Gastroesophageal sphincter (tissue), 4 donors: ENCODE measurements around the gene ALB. TPM values are rescaled to one million over a fixed set of nuclear protein-coding genes. Genes with fewer than 3 reads are reported as not detected.

Experiments
- ATAC-seq: fragments of 150-250 bp; one replicate; pipeline ENCODE4 v1.9.1; 2016; ENCODE audit warnings: mild to moderate bottlenecking, moderate library complexity
- H3K27ac ChIP-seq, 4 donors: fragments of 200-600 bp; sonication (generic) in 3 of 4; 1 replicate in 3 of 4; 2 replicates in 1 of 4; pipeline ENCODE4 v1.5.1; 2016 to 2019
- H3K27me3 ChIP-seq: fragments of 200-600 bp; sonication (generic); one replicate; pipeline ENCODE4 v1.5.1; 2019
- H3K36me3 ChIP-seq, 2 donors: fragments of 200-600 bp; sonication (generic); one replicate each; pipeline ENCODE4 v1.5.1; 2019; ENCODE audit warnings: control low read depth in 1 of 2
- H3K4me1 ChIP-seq, 3 donors: fragments of 200-600 bp; sonication (generic); 1 replicate in 2 of 3; 2 replicates in 1 of 3; pipeline ENCODE4 v1.5.1; 2016 to 2019; ENCODE audit warnings: control low read depth in 2 of 3
- H3K4me3 ChIP-seq, 2 donors: fragments of 200-600 bp; sonication (generic); one replicate each; pipeline ENCODE4 v1.5.1; 2019; ENCODE audit warnings: mild to moderate bottlenecking in 1 of 2, moderate library complexity in 1 of 2
- H3K9me3 ChIP-seq, 3 donors: fragments of 200-600 bp; sonication (generic); one replicate each; pipeline ENCODE4 v1.5.1; 2017 to 2019; ENCODE audit warnings: control low read depth in 2 of 3
- CTCF ChIP-seq, 4 experiments: fragments of 200-600 bp in 2 of 4; fragments of 450-650 bp in 2 of 4; sonication (generic) in 1 of 4; IDR thresholded peaks; one replicate each; pipeline ENCODE4 v1.5.1; 2017 to 2019; ENCODE audit warnings: antibody characterized with exemption in 4 of 4, mild to moderate bottlenecking in 2 of 4, moderate library complexity in 2 of 4
- EP300 ChIP-seq: sonication (generic); formaldehyde crosslinking; IDR thresholded peaks from one replicate; pipeline ENCODE4 v1.6.1; 2017; ENCODE audit warnings: antibody characterized with exemption, mild to moderate bottlenecking
- POLR2A ChIP-seq, 2 donors: fragments of 450-650 bp; IDR thresholded peaks; one replicate each; pipeline ENCODE4 v1.6.1; 2017; ENCODE audit warnings: antibody characterized with exemption in 2 of 2, mild to moderate bottlenecking in 2 of 2, moderate library complexity in 1 of 2
- POLR2AphosphoS5 ChIP-seq: sonication (generic); formaldehyde crosslinking; IDR thresholded peaks from one replicate; pipeline ENCODE4 v1.6.1; 2017; ENCODE audit warnings: antibody characterized with exemption
- WGBS, 2 donors: methylation state at CpG; one replicate each; pipeline ENCODE4 v1.1.5; 2018; ENCODE audit warnings: low coverage in 1 of 2; 5-methylcytosine and 5-hydroxymethylcytosine counted together
- total RNA-seq, 4 donors: library from RNA; depleted of rRNA; stranded (reverse); fragments of >200 nt; gene quantifications; one replicate each; pipeline ENCODE4 v1.1.0, GENCODE V29; 2016

The ALB gene
- total RNA-seq, 4 donors from 2014 or later = 0.27 to 0.47 (median 0.40) TPM; not detected in 1

GRCh38 chr4:73443224-73443623 lies 39.1 kb downstream of the ALB start:
- H3K9me3 ChIP-seq = no peaks in the 10 kb centered on the region
- no peaks in the 10 kb centered on the region for H3K4me1 ChIP-seq
- no peak for ATAC-seq
- no peaks in the 10 kb centered on the region for H3K36me3 ChIP-seq
- 42 to 59% methylated on average over 3 of the region's 3 CpGs for WGBS, 2 donors
- no peak overlapping the region for H3K27ac ChIP-seq
- H3K4me3 ChIP-seq = no peak overlapping the region
- H3K27me3 ChIP-seq = no peaks in the 10 kb centered on the region
- TF ChIP-seq POLR2AphosphoS5 (no peak), POLR2A (IDR thresholded peaks at IDR 0.05) (no peak), CTCF (IDR thresholded peaks at IDR 0.05) (no peak), EP300 (no peak)

DNA sequence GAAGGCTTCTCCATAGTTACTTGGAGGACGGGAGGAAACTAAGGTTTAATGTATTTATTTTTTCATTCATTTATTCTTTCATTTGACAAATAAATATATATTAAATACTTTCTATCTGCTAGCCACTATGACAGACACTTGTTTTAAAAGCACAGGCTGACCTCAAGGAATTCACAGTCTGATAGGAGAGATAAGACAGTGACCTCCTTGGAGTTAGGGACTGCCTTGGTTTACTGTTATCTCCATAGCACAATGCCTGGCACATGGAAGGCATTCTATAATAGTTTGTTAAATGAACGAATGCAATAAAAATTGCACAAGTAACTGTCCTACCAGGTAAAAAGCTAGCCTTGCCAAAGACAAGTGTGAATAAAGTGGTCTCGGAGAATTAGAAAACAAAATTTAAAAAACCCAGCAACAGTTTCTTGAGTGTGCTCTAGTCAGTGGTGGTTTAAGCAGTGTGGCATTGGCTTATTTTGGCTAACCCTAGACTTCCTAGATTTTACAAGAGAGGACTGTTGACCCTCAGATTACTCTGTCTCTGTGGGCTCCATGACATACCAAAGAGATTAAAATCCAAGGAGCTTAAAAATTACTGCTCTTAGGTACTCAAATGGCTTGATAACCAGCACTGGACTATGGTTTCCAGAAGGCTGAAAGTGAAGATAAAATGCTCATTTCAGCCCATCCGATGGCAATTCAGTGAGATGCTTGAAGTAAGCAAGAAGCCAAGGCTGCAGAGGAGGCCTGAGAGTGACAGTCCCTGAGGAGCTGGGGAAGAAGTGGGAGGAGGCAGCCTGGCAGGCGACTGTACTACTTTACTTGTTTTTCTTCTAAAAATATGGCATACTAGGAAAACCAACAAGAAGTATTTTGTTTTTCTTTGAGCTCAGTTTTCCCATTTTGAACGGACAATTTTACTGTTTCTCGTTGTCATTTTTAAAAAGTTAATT lies 41.6 kb downstream of the ALB start:
- no peaks in the 10 kb centered on the region for H3K9me3 ChIP-seq
- no peak overlapping the region for H3K4me3 ChIP-seq
- TF ChIP-seq EP300 (no peak), CTCF (IDR thresholded peaks at IDR 0.05) (no peak), POLR2A (IDR thresholded peaks at IDR 0.05) (no peak), POLR2AphosphoS5 (no peak)
- H3K27me3 ChIP-seq = no peaks in the 10 kb centered on the region
- no peak for ATAC-seq
- H3K4me1 ChIP-seq = no peaks in the 10 kb centered on the region
- WGBS, 2 donors = 76 to 84% methylated on average over 6 to 7 of the region's 7 CpGs
- no peaks in the 10 kb centered on the region for H3K36me3 ChIP-seq
- no peak overlapping the region for H3K27ac ChIP-seq

- TF ChIP-seq EP300 (no peak), CTCF (IDR thresholded peaks at IDR 0.05) (peak in 2 of 4 experiments; percentile 12 to 45)
- no peak overlapping the region for H3K4me3 ChIP-seq
- no peak for ATAC-seq
- H3K4me1 ChIP-seq = no peaks in the 10 kb centered on the region
- no peaks in the 10 kb centered on the region for H3K9me3 ChIP-seq
- no peaks in the 10 kb centered on the region for H3K27me3 ChIP-seq
- H3K36me3 ChIP-seq = no peaks in the 10 kb centered on the region
- WGBS, 2 donors = 38% methylated on average over 3 of the region's 4 CpGs; no CpG with 5 or more reads in 1 of the 2 donors
- no peak overlapping the region for H3K27ac ChIP-seq
Measured at GRCh38 chr4:73446336-73446938, 42.4 kb downstream of the ALB start.

- Histone ChIP-seq H3K9me3 (no peaks in the 10 kb centered on the region), H3K4me3 (no peak overlapping the region), H3K27ac (no peak overlapping the region), H3K4me1 (no peaks in the 10 kb centered on the region), H3K36me3 (no peaks in the 10 kb centered on the region), H3K27me3 (no peaks in the 10 kb centered on the region)
- no peak for ATAC-seq
- TF ChIP-seq CTCF (IDR thresholded peaks at IDR 0.05) (no peak), EP300 (no peak), POLR2AphosphoS5 (no peak), POLR2A (IDR thresholded peaks at IDR 0.05) (no peak)
- 78 to 79% methylated on average over 4 of the region's 4 CpGs for WGBS, 2 donors
Measured at GRCh38 chr4:73447671-73448070, 43.6 kb downstream of the ALB start.
